Measurements from ENCODE around the gene SRCIN1.

GRCh38 chr17:38577645-38578173 lies 28.0 kb downstream of the SRCIN1 start:
- TF ChIP-seq GATA2 (IDR thresholded peaks at IDR 0.05; ENCODE audit: low read depth, low read length) (peak; percentile 33; the same call in 1 of the 2 replicates), GATA3 (IDR thresholded peaks at IDR 0.05; ENCODE audit: low read depth, low read length) (no peak)

Measured in SH-SY5Y (cell line).